Ovary (tissue), 9 donors: ENCODE results near the gene ZFHX2. TPM values are rescaled to one million over a fixed set of nuclear protein-coding genes. Genes with fewer than 3 reads are reported as not detected.

Experiments used
- DNase-seq, 5 donors: peaks; one replicate each; pipeline ENCODE4 v3.0.0-alpha.2; 2019 to 2020
- H3K27ac ChIP-seq, 2 donors: fragments of 200-600 bp; one replicate each; pipeline versions ENCODE4 v1.5.1 to v1.8.0; 2019 to 2022
- H3K27me3 ChIP-seq: fragments of 200-600 bp; one replicate; pipeline ENCODE4 v1.8.0; 2022
- H3K36me3 ChIP-seq: fragments of 200-600 bp; sonication (generic); one replicate; pipeline ENCODE4 v1.5.1; 2019
- H3K4me1 ChIP-seq: one replicate; pipeline ENCODE4 v1.8.1; 2013; ENCODE audit warnings: mild to moderate bottlenecking, moderate library complexity; ENCODE audit not compliant: insufficient read depth
- H3K4me3 ChIP-seq: fragments of 200-600 bp; sonication (generic); one replicate; pipeline ENCODE4 v1.5.1; 2017
- H3K9me3 ChIP-seq, 2 donors: fragments of 200-600 bp in 1 of 2; sonication (generic) in 1 of 2; one replicate each; pipeline versions ENCODE4 v1.5.1 to v1.8.1; 2013 to 2019; ENCODE audit warnings: mild to moderate bottlenecking in 1 of 2, moderate library complexity in 1 of 2
- CTCF ChIP-seq, 3 donors: fragments of 450-650 bp in 2 of 3; fragments of 200-600 bp in 1 of 3; IDR thresholded peaks; one replicate each; pipeline versions ENCODE4 v1.5.1 to v1.8.0; 2016 to 2022; ENCODE audit warnings: antibody characterized with exemption in 3 of 3, mild to moderate bottlenecking in 1 of 3
- EP300 ChIP-seq: sonication (generic); formaldehyde crosslinking; IDR thresholded peaks from one replicate; pipeline ENCODE4 v1.6.1; 2017; ENCODE audit warnings: antibody characterized with exemption
- POLR2A ChIP-seq: fragments of 450-650 bp; IDR thresholded peaks from one replicate; pipeline ENCODE4 v1.6.1; 2017; ENCODE audit warnings: antibody characterized with exemption, mild to moderate bottlenecking, moderate library complexity
- WGBS, 3 donors: extraction: QIAGEN DNeasy Blood & Tissue Kit in 1 of 3; methylation state at CpG; one replicate each; pipeline versions ENCODE4 v1.1.5 to v1.1.7; 2013 to 2017; 5-methylcytosine and 5-hydroxymethylcytosine counted together
- intact Hi-C, 4 donors: fragments of 100-400 bp; cut with DNase I; formaldehyde crosslinking; loops; one replicate each; pipeline versions ENCODE4 v1.11.0 to v1.15.1; 2022 to 2023
- polyA plus RNA-seq, 2 donors: library from polyadenylated mRNA; stranded (reverse); fragments of 200-250 nt in 1 of 2; fragments of 350-450 nt in 1 of 2; fragmentation: Illumina TruSeq in 1 of 2; extraction: RNeasy Lipid Tissue Mini Kit (QIAGEN cat#74804) in 1 of 2; gene quantifications; one replicate each; pipeline ENCODE4 v1.2.3, GENCODE V29; 2013 to 2014
- total RNA-seq, 7 donors: library from RNA; depleted of rRNA in 2 of 7; stranded (reverse); fragments of >200 nt in 2 of 7; fragmentation: NEBNext Ultra II Directional in 3 of 7; extraction: Animal tissue kit (Norgen Biotek cat#: 25700) in 3 of 7; gene quantifications; one replicate each; pipeline versions ENCODE4 v1.1.0 to v1.2.4, GENCODE V29; 2016 to 2023
- donor health status: DM: no; HTN: no; CAD: no; lungs with moderate emphysema.
- donor health status: DM: no; HTN: no; CAD: no.
- donor health status: Bipolar disorder and iron deficiency.
- donor health status: DM: yes; HTN: yes; CAD: no.
- donor health status: DM: no; HTN: no; CAD: no.
- donor health status: DM: yes; HTN: yes; CAD: no.

ZFHX2 gene
- total and polyA plus RNA-seq, 9 donors = 0.34 to 2.3 (median 1.1) TPM

GRCh38 chr14:23559926-23560520 is 8.5 kb upstream of the ZFHX2 start:
- WGBS, 3 donors = 81 to 87% (median 82%) methylated on average over 3 of the region's 3 CpGs

GRCh38 chr14:23559010-23559925 is 7.7 kb upstream of the ZFHX2 start:
- WGBS, 3 donors = 72 to 76% (median 72%) methylated on average over 21 of the region's 21 CpGs
- H3K36me3 ChIP-seq = no peaks in the 10 kb centered on the region
- no peak overlapping the region for H3K27ac ChIP-seq
- TF ChIP-seq EP300 (no peak), CTCF (IDR thresholded peaks at IDR 0.05) (peak; percentile 26 to 48 (median 43)), POLR2A (no peak)
- no peak overlapping the region for H3K4me3 ChIP-seq
- H3K9me3 ChIP-seq = no peaks in the 10 kb centered on the region
- peaks cover 6% of the 10 kb centered on the region for H3K4me1 ChIP-seq
- DNase-seq = peak in 3 of 5 donors; percentile 46 to 63 (median 51)
- intact Hi-C loops = loop anchor here in 1 of 4 donors (10.0 kb wide), 1 partner anchor 234 kb away; the partner anchor contains the start of gene PABPN1
- no peaks in the 10 kb centered on the region for H3K27me3 ChIP-seq

More at GRCh38 chr14:23559926-23560520, 8.5 kb upstream of the ZFHX2 start:
- TF ChIP-seq POLR2A = no peak
- TF ChIP-seq EP300 = no peak
- no peak for TF ChIP-seq CTCF (IDR thresholded peaks at IDR 0.05)
- Histone ChIP-seq H3K4me3 (no peak overlapping the region), H3K4me1 (peaks cover 6% of the 10 kb centered on the region), H3K9me3 (no peaks in the 10 kb centered on the region), H3K27me3 (no peaks in the 10 kb centered on the region), H3K36me3 (no peaks in the 10 kb centered on the region), H3K27ac (no peak overlapping the region)
- intact Hi-C loops = loop anchor here (2.0 to 10.0 kb wide), 4 partner anchors 81 to 235 kb away; partner anchors contain the start of gene PABPN1 (in 2 of the 4)
- no peak for DNase-seq

- TF ChIP-seq CTCF (IDR thresholded peaks at IDR 0.05) = no peak
- no peak for TF ChIP-seq EP300
- TF ChIP-seq POLR2A = no peak
- no peak overlapping the region for H3K4me3 ChIP-seq
- no peak overlapping the region for H3K27ac ChIP-seq
- peaks cover 6% of the 10 kb centered on the region for H3K4me1 ChIP-seq
- H3K36me3 ChIP-seq = no peaks in the 10 kb centered on the region
- no peaks in the 10 kb centered on the region for H3K9me3 ChIP-seq
- WGBS, 3 donors = 79 to 87% (median 79%) methylated on average over 10 of the region's 10 CpGs
- DNase-seq = no peak
- H3K27me3 ChIP-seq = no peaks in the 10 kb centered on the region
- intact Hi-C loops = loop anchor here in 1 of 4 donors (10.0 kb wide), 1 partner anchor 234 kb away; the partner anchor contains the start of gene PABPN1
Observed at GRCh38 chr14:23558346-23559009, 6.9 kb upstream of the ZFHX2 start.

- WGBS, 3 donors = 89 to 95% (median 90%) methylated on average over 1 of the region's 1 CpG
- Histone ChIP-seq H3K27me3 (no peaks in the 10 kb centered on the region), H3K9me3 (no peaks in the 10 kb centered on the region), H3K36me3 (no peaks in the 10 kb centered on the region), H3K4me1 (peaks cover 6% of the 10 kb centered on the region), H3K4me3 (no peak overlapping the region), H3K27ac (no peak overlapping the region)
- intact Hi-C loops = loop anchor here in 1 of 4 donors (10.0 kb wide), 1 partner anchor 233 kb away; the partner anchor contains the start of gene PABPN1
- TF ChIP-seq EP300 (no peak), POLR2A (no peak), CTCF (IDR thresholded peaks at IDR 0.05) (no peak)
- no peak for DNase-seq
Observed at GRCh38 chr14:23557946-23558345, 6.4 kb upstream of the ZFHX2 start.
